Left hindlimb (tissue), 1 donor: ENCODE data around the gene CTTN.

Experiments
- DNase-seq: peaks from one replicate; pipeline ENCODE4 v3.0.0-alpha.2; 2018

Gene CTTN

DNA sequence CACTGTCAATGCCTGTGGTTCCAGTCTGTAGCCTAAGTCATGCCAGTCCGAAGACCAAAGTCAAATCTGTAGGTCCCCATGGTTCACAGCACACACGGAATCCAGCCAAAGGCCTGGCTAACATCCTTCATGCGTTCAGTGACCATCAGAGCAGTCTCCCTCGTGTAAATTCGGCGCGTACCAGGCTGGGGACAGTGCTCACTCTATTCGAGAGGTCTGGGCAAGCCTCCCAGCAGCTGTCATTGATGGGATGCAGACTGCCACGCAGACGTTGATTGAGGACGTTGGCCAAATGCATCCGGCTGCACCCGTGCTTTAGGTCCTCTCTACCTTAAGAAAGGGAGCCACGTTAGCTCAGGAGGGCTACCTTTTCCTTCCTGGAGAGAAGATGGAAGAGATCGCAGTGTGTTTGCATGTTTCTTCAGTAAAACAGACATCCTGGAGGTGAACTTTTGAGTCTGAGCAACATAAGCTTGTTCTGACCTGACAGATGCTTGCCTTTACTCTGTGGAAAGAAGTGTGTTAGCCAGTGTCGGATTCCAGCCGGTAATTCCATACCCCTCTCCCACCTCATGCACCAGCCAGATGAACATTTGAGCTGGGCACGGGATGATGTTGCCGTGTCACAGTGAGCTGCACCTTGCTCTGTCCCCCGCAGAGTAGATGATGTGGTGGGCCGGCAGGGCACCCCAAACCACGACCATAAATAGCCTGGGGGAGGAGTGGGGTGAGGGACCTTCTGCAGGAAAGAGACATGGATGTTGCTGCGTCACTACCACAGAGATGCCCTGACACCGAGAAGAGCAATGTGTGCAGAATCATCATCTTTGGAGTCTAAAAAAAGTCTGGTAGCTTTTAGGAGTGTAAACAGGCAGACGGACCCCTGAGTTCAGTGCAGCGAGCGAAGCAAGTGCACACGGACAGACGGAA, 12.2 kb downstream of the CTTN start:
- DNase-seq: no peak

DNA sequence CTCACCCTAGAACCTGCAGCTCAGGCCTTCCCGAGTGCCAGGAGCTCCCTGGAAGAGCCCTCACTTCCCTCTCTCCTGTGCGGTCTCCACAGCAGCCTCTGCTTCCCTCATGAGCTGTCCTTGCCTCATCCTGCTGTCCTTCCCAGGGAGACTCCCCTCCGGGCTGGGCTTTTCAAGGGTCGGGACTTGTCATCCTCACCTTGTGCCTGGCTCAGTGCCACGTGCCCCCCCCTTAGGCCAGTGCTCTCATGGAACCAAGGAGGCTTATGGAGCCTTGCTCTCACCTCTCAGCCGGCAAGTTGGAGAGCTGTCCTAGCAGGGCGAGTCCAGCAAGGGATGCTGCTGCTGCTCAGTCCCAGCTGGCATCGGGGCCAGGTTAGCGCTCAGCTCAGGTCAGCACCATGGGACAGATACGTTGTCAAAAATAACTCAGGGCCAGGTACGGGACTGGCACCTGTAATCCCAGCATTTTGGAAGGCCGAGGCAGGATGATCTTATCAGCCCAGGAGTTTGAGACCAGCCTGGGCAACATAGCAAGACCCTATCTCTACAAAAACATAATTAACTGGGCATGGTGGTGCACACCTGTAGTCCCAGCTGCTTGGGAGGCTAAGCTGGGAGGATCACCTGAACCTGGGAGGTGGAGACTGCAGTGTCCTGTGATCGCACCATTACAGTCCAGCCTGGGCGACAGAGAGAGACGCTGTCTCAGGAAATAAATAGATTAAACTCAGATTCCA, 13.6 kb downstream of the CTTN start:
- DNase-seq: no peak

DNA sequence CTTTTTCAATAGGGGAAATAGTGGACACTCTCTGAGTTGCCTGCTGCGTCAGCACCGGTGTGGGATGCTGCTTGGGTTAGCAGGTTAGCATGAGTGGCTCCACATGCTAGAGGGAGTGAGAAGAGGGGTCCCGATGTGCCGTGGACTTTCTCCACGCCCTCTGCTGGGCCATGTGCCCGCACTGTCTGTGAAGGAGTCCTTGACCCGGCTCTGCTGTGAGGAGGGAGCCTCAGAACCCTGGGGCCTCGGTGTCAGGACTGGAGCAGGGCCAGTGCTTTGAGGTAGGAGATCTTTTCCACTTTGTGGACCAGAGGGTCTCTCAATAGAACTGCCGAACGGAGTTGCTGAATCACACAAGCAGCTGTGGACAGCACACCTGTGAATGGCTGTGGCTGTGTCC, 14.8 kb downstream of the CTTN start:
- no peak for DNase-seq

DNA sequence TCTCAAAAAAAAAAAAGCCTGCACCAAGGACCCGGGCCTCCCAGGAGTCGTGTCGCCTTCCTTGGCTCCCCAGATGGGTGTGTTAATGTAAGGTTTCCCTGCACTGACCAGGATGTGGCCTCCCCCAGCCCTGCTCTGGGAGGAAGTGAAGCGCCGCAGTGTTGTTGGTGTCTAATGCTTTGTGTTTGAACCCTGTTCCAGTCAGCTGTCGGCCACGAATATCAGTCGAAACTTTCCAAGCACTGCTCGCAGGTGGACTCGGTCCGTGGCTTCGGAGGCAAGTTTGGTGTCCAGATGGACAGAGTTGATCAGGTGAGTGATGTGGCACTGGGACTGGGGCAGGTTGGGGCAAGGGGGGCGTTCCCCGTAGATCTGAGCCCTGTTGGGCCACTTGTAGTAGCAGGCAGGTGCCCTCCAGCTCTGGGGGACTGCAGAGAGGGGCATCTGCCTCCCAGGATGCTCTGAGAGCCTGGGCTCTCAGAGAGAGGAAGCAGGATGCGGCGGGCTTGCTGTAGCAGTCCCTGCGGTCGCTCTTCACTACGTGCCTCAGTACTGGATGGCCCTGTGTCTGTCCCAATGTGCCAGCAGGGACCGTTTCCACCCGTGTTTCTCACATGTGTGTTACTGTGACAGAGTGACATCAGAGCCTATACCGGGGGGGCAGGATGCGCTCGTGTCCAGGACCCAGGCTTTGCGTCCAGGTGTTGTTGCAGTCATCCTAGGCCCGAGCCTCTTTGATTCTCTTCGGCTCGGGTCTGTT, 16.2 kb downstream of the CTTN start:
- DNase-seq: no peak

GRCh38 chr11:70415191-70415590, 16.9 kb downstream of the CTTN start:
- no peak for DNase-seq

GRCh38 chr11:70415642-70416395, 17.5 kb downstream of the CTTN start:
- no peak for DNase-seq

GRCh38 chr11:70416881-70417280, 18.6 kb downstream of the CTTN start:
- DNase-seq: no peak

DNA sequence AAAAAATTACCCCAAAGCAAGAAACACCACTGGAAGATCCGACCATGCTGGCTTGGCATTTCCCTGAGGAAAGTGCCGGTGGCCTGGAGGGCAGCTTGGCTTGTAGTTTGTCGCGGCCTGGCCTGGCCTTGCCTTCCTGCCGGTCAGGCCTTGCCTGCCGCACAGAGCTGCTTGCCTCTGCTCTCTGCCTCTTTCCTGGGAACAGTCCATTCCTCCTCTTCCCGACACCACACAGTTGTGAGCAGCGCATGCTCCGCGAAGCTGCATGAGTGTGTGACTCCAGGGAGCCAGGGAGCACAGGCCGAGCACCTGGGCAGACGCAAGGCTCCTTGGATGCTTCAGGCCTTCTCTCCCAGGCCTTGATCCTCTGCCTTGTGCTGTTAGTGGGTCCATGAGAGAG, 19.8 kb downstream of the CTTN start:
- DNase-seq: no peak

- DNase-seq: no peak
These were observed 21.1 kb downstream of the CTTN start for GRCh38 chr11:70419307-70420007.

- DNase-seq: no peak
These were observed 21.7 kb downstream of the CTTN start for GRCh38 chr11:70420008-70420464.

- DNase-seq: no peak
These were observed 22.2 kb downstream of the CTTN start for GRCh38 chr11:70420496-70420895.

- no peak for DNase-seq
These were observed 22.8 kb downstream of the CTTN start for GRCh38 chr11:70421123-70421522.

DNA sequence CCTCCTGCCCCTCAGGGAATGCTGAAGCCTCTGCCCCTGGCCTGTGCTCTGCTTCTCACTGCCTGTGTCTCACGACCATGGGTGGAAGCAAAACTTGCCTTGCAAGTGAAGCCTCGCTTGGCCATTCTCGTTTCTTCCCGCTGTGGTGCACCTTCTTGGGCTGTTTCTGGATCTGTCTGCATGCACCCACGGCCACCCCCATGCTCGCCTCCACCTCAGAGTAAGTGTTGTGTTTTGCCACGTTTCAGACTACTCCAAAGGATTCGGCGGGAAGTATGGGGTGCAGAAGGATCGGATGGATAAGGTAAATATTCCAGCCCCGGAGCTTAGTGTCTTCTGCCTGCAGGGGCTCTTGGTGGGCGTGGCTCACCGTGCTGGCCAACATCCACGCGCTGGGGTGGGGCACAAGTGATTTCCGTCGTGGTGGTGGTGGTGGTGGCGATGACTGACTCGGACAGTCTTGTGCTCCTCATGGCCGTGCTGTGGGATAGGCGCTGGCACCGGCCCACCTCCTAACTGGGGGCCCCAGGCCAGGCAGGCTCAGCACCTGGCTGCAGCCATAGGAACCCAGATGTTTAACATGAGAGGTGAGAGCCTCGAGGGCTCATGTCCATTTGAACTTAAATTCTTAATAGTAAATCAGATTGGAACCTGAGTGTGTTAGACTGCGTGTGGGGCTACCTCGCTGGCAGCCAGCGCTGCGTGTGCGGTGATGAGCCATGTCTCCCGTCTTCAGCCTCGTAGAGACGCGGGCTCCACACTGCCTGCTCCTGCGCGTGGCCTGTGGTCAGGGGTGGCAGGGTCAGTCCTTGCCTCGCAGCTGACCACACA, 24.6 kb downstream of the CTTN start:
- DNase-seq: no peak

DNA sequence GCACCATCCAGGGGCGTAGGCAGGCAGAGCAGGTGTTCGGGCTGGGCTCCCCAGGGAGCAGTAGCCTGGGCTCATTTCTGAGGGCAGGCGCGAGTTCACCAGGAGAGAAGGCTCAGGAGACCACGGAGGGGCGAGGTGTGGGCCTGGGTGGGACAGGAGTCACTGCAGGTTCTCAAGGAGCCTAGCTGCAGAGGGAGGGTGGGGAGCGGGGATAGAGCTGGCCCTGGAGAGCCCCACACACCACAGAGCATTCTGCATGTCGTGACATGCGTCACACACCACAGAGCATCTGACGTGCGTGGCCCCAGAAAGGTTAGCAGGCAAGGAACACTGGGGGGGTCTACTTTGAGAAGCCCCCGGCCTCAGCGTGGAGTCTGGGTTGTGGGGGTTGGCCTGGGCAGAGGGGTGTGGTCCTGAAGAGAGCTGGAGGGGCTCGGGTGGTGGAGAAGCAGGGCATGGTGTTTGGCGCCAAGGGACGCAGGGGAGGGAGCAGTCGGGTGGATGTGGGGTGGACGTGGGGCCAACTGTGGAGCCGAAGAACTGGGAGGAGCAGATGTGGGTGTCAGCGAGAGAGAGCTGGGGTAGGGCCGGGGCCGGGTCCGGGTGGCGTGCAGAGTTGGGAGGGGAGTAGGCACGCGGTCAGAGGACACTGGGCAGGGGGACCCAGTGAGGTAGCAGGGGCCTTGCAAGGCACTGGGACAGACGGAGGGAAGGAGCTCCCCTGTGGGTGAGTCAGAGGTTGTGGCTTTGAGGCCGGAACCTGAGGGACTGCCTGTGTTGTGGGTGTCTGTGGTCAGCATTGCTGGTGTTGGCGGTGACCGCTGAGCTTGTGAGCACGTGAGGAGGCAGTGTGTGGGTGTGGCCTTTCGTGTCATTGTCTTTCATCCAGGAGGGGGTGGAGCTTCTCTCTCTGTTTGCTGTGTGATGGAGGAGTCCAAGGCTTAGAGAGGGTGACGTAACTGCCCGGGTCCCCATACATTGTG, 25.5 kb downstream of the CTTN start:
- no peak for DNase-seq

GRCh38 chr11:70424765-70425344, 26.5 kb downstream of the CTTN start:
- DNase-seq: no peak

- no peak for DNase-seq
These were observed 29.1 kb downstream of the CTTN start for GRCh38 chr11:70427436-70427835.

GRCh38 chr11:70428701-70429427, 30.5 kb downstream of the CTTN start:
- DNase-seq: no peak

DNA sequence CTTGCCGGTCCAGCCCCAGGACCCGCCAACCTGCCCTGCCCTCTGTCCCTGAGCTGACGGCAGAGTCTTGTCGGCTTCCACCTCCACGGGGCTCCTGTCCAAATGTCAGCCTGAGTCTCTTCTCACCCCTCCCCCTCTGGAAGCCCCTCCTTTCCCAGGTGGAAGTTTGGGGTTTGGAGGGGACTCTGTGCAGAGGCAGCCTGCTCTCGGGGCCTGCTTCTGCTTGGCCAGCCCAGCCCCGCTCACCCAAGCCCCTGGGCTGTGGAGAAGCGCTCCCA, 31.0 kb downstream of the CTTN start:
- no peak for DNase-seq
